GM12878 (cell line): ENCODE data around the gene FGF14. TPM values are rescaled to one million over a fixed set of nuclear protein-coding genes. Genes with fewer than 3 reads are reported as not detected.

Source experiments
- ATAC-seq: fragments of 200-7000 bp; cut with Tn5 transposase; 3 replicates; pipeline ENCODE4 v1.9.1; 2020; ENCODE audit warnings: mild to moderate bottlenecking, moderate library complexity
- BruUV-seq: library from RNA; stranded (reverse); fragments of 400-500 nt; replicated peaks from 2 replicates; lab custom pipeline; 2021; lab: Mats Ljungman, UMichigan
- CTCF ChIA-PET: fragments of 300-600 bp; sonication (Branson Sonifier 250); formaldehyde crosslinking; extraction: SDS; loops from one replicate; lab custom pipeline; 2021; ENCODE audit warnings: inconsistent platforms; lab: Yijun Ruan, JAX
- POLR2A ChIA-PET: fragments of 350-600 bp; formaldehyde crosslinking; extraction: SDS; loops from one replicate; lab custom pipeline; 2021; ENCODE audit warnings: inconsistent platforms; lab: Charles Lee
- RAD21 ChIA-PET: fragments of 300-600 bp; sonication (Branson Sonifier 250); formaldehyde crosslinking; loops from one replicate; lab custom pipeline; 2023; ENCODE audit warnings: antibody characterized with exemption; ENCODE audit not compliant: unreplicated experiment; lab: Charles Lee
- SMC1A ChIA-PET: fragments of 300-600 bp; sonication (Branson Sonifier 250); formaldehyde crosslinking; loops from one replicate; lab custom pipeline; 2023; ENCODE audit not compliant: unreplicated experiment, uncharacterized antibody; lab: Charles Lee
- DNase-seq: peaks from one replicate; pipeline ENCODE4 v3.0.0-alpha.2; 2011; ENCODE audit warnings: low read depth, low spot score
- FAIRE-seq: peaks from 3 replicates; lab custom pipeline; 2011; peaks lifted over from hg19 to GRCh38; lab: Jason Lieb, UNC
- H2AFZ ChIP-seq: 2 replicates; pipeline ENCODE4 v1.6.0; 2011; ENCODE audit warnings: low read depth, low read length, control low read depth; ENCODE audit not compliant: control insufficient read depth
- H3K27ac ChIP-seq: 2 replicates; pipeline ENCODE4 v1.5.1; 2011; ENCODE audit warnings: control low read depth; ENCODE audit not compliant: control insufficient read depth, insufficient read depth
- H3K27me3 ChIP-seq, 2 experiments: replicated peaks in 1 of 2; 2 replicates each; pipeline versions ENCODE4 v1.6.0 to v1.6.1; 2011; ENCODE audit warnings: low read length in 1 of 2; ENCODE audit not compliant: control insufficient read depth in 2 of 2, insufficient read depth in 2 of 2
- H3K36me3 ChIP-seq, 2 experiments: 2 replicates each; pipeline ENCODE4 v1.5.1; 2011; ENCODE audit warnings: low read length in 1 of 2; ENCODE audit not compliant: control insufficient read depth in 2 of 2, insufficient read depth in 2 of 2
- H3K4me1 ChIP-seq: 2 replicates; pipeline ENCODE4 v1.6.1; 2011; ENCODE audit warnings: mild to moderate bottlenecking, low read length, moderate library complexity, mixed read lengths; ENCODE audit not compliant: control insufficient read depth, insufficient read depth
- H3K4me2 ChIP-seq: 2 replicates; pipeline ENCODE4 v1.6.0; 2011; ENCODE audit warnings: control low read depth; ENCODE audit not compliant: control insufficient read depth, insufficient read depth
- H3K4me3 ChIP-seq: fragments of 200-600 bp; sonication (generic); 2 replicates; pipeline ENCODE4 v1.5.1; 2016
- H3K79me2 ChIP-seq: 2 replicates; pipeline ENCODE4 v1.6.0; 2011; ENCODE audit warnings: low read length; ENCODE audit not compliant: control insufficient read depth, insufficient read depth
- H3K9ac ChIP-seq: 2 replicates; pipeline ENCODE4 v1.8.0; 2011; ENCODE audit warnings: low read length, control low read depth, mixed read lengths; ENCODE audit not compliant: control insufficient read depth, insufficient read depth
- H3K9me3 ChIP-seq: replicated peaks from 3 replicates; pipeline ENCODE4 v1.5.1; 2011; ENCODE audit warnings: mild to moderate bottlenecking, low read length; ENCODE audit not compliant: control insufficient read depth, insufficient read depth
- H4K20me1 ChIP-seq: 2 replicates; pipeline ENCODE4 v1.6.0; 2011; ENCODE audit not compliant: control insufficient read depth, insufficient read depth
- ESRRA ChIP-seq: IDR thresholded peaks from 2 replicates; pipeline ENCODE4 v1.6.1; 2012; ENCODE audit warnings: mild to moderate bottlenecking, low read length, improper control_type of control experiment
- NRF1 ChIP-seq: conservative IDR thresholded peaks from 2 replicates; pipeline ENCODE4 v1.6.1; 2011; ENCODE audit warnings: mild to moderate bottlenecking, low read depth, low read length, improper control_type of control experiment
- SMARCA5 ChIP-seq: fragments of 450-650 bp; IDR thresholded peaks from 2 replicates; pipeline ENCODE4 v1.6.1; 2017; ENCODE audit warnings: mild to moderate bottlenecking
- SP1 ChIP-seq: IDR thresholded peaks from one replicate; pipeline ENCODE4 v1.6.1; 2011; ENCODE audit warnings: low read depth, low read length
- STAT1 ChIP-seq: fragments of 450-650 bp; conservative IDR thresholded peaks from 2 replicates; pipeline ENCODE4 v1.6.1; 2014; ENCODE audit warnings: antibody characterized with exemption, mild to moderate bottlenecking
- WRNIP1 ChIP-seq: IDR thresholded peaks from 2 replicates; pipeline ENCODE4 v1.6.1; 2011; ENCODE audit warnings: low read depth, low read length, improper control_type of control experiment, borderline replicate concordance
- WGBS: methylation state at CpG from one replicate; pipeline ENCODE4 v1.1.6; 2016; ENCODE audit warnings: low lambda C conversion rate; ENCODE audit not compliant: insufficient replicate concordance, insufficient coverage; ENCODE audit errors: missing lambda C conversion rate; 5-methylcytosine and 5-hydroxymethylcytosine counted together
- in situ Hi-C: fragments of 300-500 bp; cut with MboI; formaldehyde crosslinking; loops from 9 replicates; pipeline ENCODE4 v1.14.3; 2018; ENCODE audit warnings: mixed read lengths
- intact Hi-C: fragments of 100-400 bp; cut with micrococcal nuclease; formaldehyde crosslinking; loops from one replicate; pipeline ENCODE4 v1.14.2; 2022; ENCODE audit not compliant: unreplicated experiment
- polyA plus RNA-seq, 11 experiments: library from polyadenylated mRNA; depleted of rRNA in 4 of 11; unstranded in 6 of 11; stranded (reverse) in 5 of 11; fragments of >200 nt; fragmentation: Nextera tagmentation in 4 of 11; fragmentation: Illumina TruSeq in 1 of 11; extraction: Ambion mirVana in 4 of 11; extraction: Trizol in 1 of 11; gene quantifications; 1 replicate in 1 of 11; 2 replicates in 10 of 11; pipeline versions ENCODE4 v1.2.1 to v1.2.3, GENCODE V29; 2011 to 2016; ENCODE audit warnings: inconsistent platforms in 2 of 11, missing spikeins in 2 of 11, low read depth in 1 of 11
- total RNA-seq, 4 experiments: library from RNA; depleted of rRNA in 3 of 4; stranded (reverse); fragments of >200 nt in 3 of 4; fragmentation: Illumina TruSeq in 1 of 4; extraction: Trizol in 1 of 4; gene quantifications; 2 replicates each; pipeline versions ENCODE4 v1.2.1 to v1.2.3, GENCODE V29; 2013 to 2021

The FGF14 gene
- total and polyA plus RNA-seq, 10 of the 15 experiments (the other 5 are each of a cell fraction or from before 2014, with no cell fraction given) = under 0.01 to 0.44 (median 0.04) TPM

DNA sequence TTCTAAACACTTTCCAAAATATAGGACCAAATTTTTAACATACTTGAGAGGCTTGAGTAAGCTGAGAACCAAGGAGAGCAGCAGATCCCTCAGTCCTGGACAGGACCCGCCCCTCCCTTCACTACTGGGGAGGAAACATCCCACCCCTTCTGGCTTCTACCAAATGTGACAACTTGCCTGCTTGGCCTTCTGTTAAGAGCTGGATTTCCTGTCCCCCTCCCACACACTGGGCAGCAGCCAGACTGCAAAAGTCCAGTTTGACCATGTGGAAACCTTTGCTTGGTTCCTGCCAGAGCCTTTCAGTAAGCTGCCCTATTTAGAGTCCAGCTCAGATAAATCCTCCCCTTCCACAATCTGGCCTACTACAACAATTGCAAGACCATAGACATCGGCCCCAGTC lies 84.3 kb downstream of the FGF14 start (continued):
- no peak for TF ChIP-seq SMARCA5

- WGBS = 25% methylated on average over 3 of the region's 3 CpGs
These were observed 85.1 kb downstream of the FGF14 start for GRCh38 chr13:102316732-102317131.

GRCh38 chr13:102312841-102313240 lies 89.0 kb downstream of the FGF14 start:
- no peak overlapping the region for H3K4me3 ChIP-seq
- no peak overlapping the region for H3K4me2 ChIP-seq
- H3K4me1 ChIP-seq = no peaks in the 10 kb centered on the region
- CTCF ChIA-PET = interaction anchor here (1.4 kb wide), 1 partner anchor 243 kb away, joined by 4 read pairs; no protein-coding TSS in a partner anchor
- no peak overlapping the region for H3K9ac ChIP-seq
- no peaks in the 10 kb centered on the region for H3K27me3 ChIP-seq
- in situ Hi-C loops (no loop called here), intact Hi-C loops (no loop called here)
- POLR2A ChIA-PET = no interaction called here
- SMC1A ChIA-PET = no interaction called here
- no peaks in the 10 kb centered on the region for H3K9me3 ChIP-seq
- 36% methylated on average over 4 of the region's 4 CpGs for WGBS
- TF ChIP-seq WRNIP1 (no peak), NRF1 (no peak), STAT1 (no peak)
- H3K27ac ChIP-seq = no peak overlapping the region
- H2AFZ ChIP-seq = no peak overlapping the region
- RAD21 ChIA-PET = no interaction called here
- no TSS peak for BruUV-seq
- no peaks in the 10 kb centered on the region for H4K20me1 ChIP-seq
- no peaks in the 10 kb centered on the region for H3K79me2 ChIP-seq
- ATAC-seq = no peak
- no peak for FAIRE-seq
- DNase-seq = no peak
- H3K36me3 ChIP-seq = no peaks in the 10 kb centered on the region

More at GRCh38 chr13:102316732-102317131, 85.1 kb downstream of the FGF14 start:
- FAIRE-seq (no peak), ATAC-seq (no peak), DNase-seq (no peak)
- H3K9me3 ChIP-seq = no peaks in the 10 kb centered on the region
- H3K27me3 ChIP-seq = no peaks in the 10 kb centered on the region
- RAD21 ChIA-PET = no interaction called here
- no peaks in the 10 kb centered on the region for H4K20me1 ChIP-seq
- no peaks in the 10 kb centered on the region for H3K4me1 ChIP-seq
- no peak overlapping the region for H3K4me2 ChIP-seq
- no peaks in the 10 kb centered on the region for H3K79me2 ChIP-seq
- no peak for TF ChIP-seq SP1
- TF ChIP-seq ESRRA = no peak
- SMC1A ChIA-PET = no interaction called here
- no peak overlapping the region for H3K27ac ChIP-seq
- H3K9ac ChIP-seq = no peak overlapping the region
- H3K36me3 ChIP-seq = no peaks in the 10 kb centered on the region
- POLR2A ChIA-PET = no interaction called here
- in situ Hi-C loops (no loop called here), intact Hi-C loops (no loop called here)
- H2AFZ ChIP-seq = no peak overlapping the region
- no TSS peak for BruUV-seq
- CTCF ChIA-PET = no interaction called here
- no peak overlapping the region for H3K4me3 ChIP-seq
